NCI-H1092 treated with DMSO at 0.1 percent for 48 hours (cell line): ENCODE measurements around the gene SFN.
"Not testable (repeated sequence)": the region's sequence is repeated elsewhere in the genome, so short reads cannot be mapped to it uniquely, and the experiment has no call there.

Source experiments
- DNase-seq: peaks from one replicate; lab custom pipeline; 2025; lab: John Stamatoyannopoulos, UW

Gene SFN

GRCh38 chr1:26839339-26839722 is 23.6 kb upstream of the SFN start:
- DNase-seq, result no peak

- DNase-seq, result no peak
Measured at GRCh38 chr1:26839779-26840178, 23.2 kb upstream of the SFN start.

GRCh38 chr1:26844424-26845196 is 18.3 kb upstream of the SFN start:
- DNase-seq, result no peak

GRCh38 chr1:26847826-26848225 is 15.1 kb upstream of the SFN start:
- DNase-seq, result not testable (repeated sequence)

GRCh38 chr1:26848499-26848898 is 14.4 kb upstream of the SFN start:
- DNase-seq, result no peak

GRCh38 chr1:26848941-26849774 is 13.8 kb upstream of the SFN start:
- no peak for DNase-seq

- DNase-seq, result no peak
Measured at GRCh38 chr1:26851106-26851684, 11.8 kb upstream of the SFN start.

GRCh38 chr1:26852701-26853100 is 10.2 kb upstream of the SFN start:
- DNase-seq, result no peak

GRCh38 chr1:26853156-26853555 is 9.8 kb upstream of the SFN start:
- peak; percentile 50 for DNase-seq

GRCh38 chr1:26853600-26853999 is 9.3 kb upstream of the SFN start:
- no peak for DNase-seq

- DNase-seq, result no peak
Measured at GRCh38 chr1:26854906-26855305, 8.0 kb upstream of the SFN start.

GRCh38 chr1:26855636-26856035 is 7.3 kb upstream of the SFN start:
- no peak for DNase-seq

- DNase-seq, result no peak
Measured at GRCh38 chr1:26856181-26856580, 6.8 kb upstream of the SFN start.

- DNase-seq, result no peak
Measured at GRCh38 chr1:26856604-26857469, 6.1 kb upstream of the SFN start.

GRCh38 chr1:26857473-26858060 is 5.4 kb upstream of the SFN start:
- DNase-seq, result no peak

GRCh38 chr1:26858160-26858559 is 4.8 kb upstream of the SFN start:
- DNase-seq, result no peak

GRCh38 chr1:26858891-26859640 is 3.9 kb upstream of the SFN start:
- DNase-seq, result no peak

- DNase-seq, result no peak
Measured at GRCh38 chr1:26861286-26861701, 1.7 kb upstream of the SFN start.

- DNase-seq, result no peak
Measured at GRCh38 chr1:26861889-26862378, 1.0 kb upstream of the SFN start.

- no peak for DNase-seq
Measured at GRCh38 chr1:26863685-26864077, 732 bp downstream of the SFN start.
